HG03457 (cell line): ENCODE results near the gene OR2Y1.
"Not testable (repeated sequence)": the region's sequence is repeated elsewhere in the genome, so short reads cannot be mapped to it uniquely, and the experiment has no call there.

Source experiments
- ATAC-seq: cut with Tn5 transposase; IDR thresholded peaks from one replicate; pipeline ENCODE4 v1.9.1; 2021; ENCODE audit warnings: moderate number of reproducible peaks; ENCODE audit not compliant: unreplicated experiment

Gene OR2Y1

GRCh38 chr5:180739958-180740357 is at the start of gene OR2Y1:
OR2Y1 (minus strand) TSS chr5:180740058; CDS start chr5:180740058, 0 bp downstream.
- ATAC-seq: no peak

- not testable (repeated sequence) for ATAC-seq
These were observed 49.0 kb upstream of the OR2Y1 start for GRCh38 chr5:180788651-180789410.

- no peak for ATAC-seq
These were observed 48.0 kb upstream of the OR2Y1 start for GRCh38 chr5:180787711-180788431.

GRCh38 chr5:180786531-180787398 is 46.9 kb upstream of the OR2Y1 start:
- no peak for ATAC-seq

- ATAC-seq: no peak
These were observed 46.0 kb upstream of the OR2Y1 start for GRCh38 chr5:180785794-180786221.

GRCh38 chr5:180785121-180785781 is 45.4 kb upstream of the OR2Y1 start:
- no peak for ATAC-seq

GRCh38 chr5:180784497-180785097 is 44.7 kb upstream of the OR2Y1 start:
- ATAC-seq: no peak

GRCh38 chr5:180783340-180784052 is 43.6 kb upstream of the OR2Y1 start:
- ATAC-seq: no peak

GRCh38 chr5:180782748-180783147 is 42.9 kb upstream of the OR2Y1 start:
- ATAC-seq: no peak

GRCh38 chr5:180781900-180782326 is 42.1 kb upstream of the OR2Y1 start:
- ATAC-seq: not testable (repeated sequence)

GRCh38 chr5:180779985-180780610 is 40.2 kb upstream of the OR2Y1 start:
- ATAC-seq: no peak

GRCh38 chr5:180777475-180777874 is 37.6 kb upstream of the OR2Y1 start:
- ATAC-seq: no peak

GRCh38 chr5:180776376-180776775 is 36.5 kb upstream of the OR2Y1 start:
- ATAC-seq: no peak

GRCh38 chr5:180775624-180776023 is 35.8 kb upstream of the OR2Y1 start:
- ATAC-seq: no peak

- no peak for ATAC-seq
These were observed 32.0 kb upstream of the OR2Y1 start for GRCh38 chr5:180771839-180772238.

- no peak for ATAC-seq
These were observed 30.0 kb upstream of the OR2Y1 start for GRCh38 chr5:180769821-180770220.

GRCh38 chr5:180755601-180756000 is 15.7 kb upstream of the OR2Y1 start:
- no peak for ATAC-seq

- ATAC-seq: no peak
These were observed 4.4 kb upstream of the OR2Y1 start for GRCh38 chr5:180744253-180744652.

- no peak for ATAC-seq
These were observed 2.9 kb upstream of the OR2Y1 start for GRCh38 chr5:180742727-180743126.
